Subcutaneous abdominal adipose tissue (tissue), 5 donors: ENCODE measurements around the gene MYOM3.
A peak's percentile ranks its signal among the peaks of the same experiment; 100 is the strongest.
"Not testable (repeated sequence)": the region's sequence is repeated elsewhere in the genome, so short reads cannot be mapped to it uniquely, and the experiment has no call there.

Source experiments
- H3K27ac ChIP-seq: one replicate; pipeline ENCODE4 v1.7.0; 2013; ENCODE audit warnings: low read depth, mild to moderate bottlenecking, inconsistent platforms, low read length, moderate library complexity
- H3K27me3 ChIP-seq, 5 donors: one replicate each; pipeline ENCODE4 v1.7.0; 2013; ENCODE audit warnings: low read length in 5 of 5, inconsistent platforms in 1 of 5; ENCODE audit not compliant: control insufficient read depth in 5 of 5, insufficient read depth in 4 of 5
- H3K36me3 ChIP-seq, 5 donors: one replicate each; pipeline ENCODE4 v1.7.0; 2013; ENCODE audit warnings: low read length in 5 of 5; ENCODE audit not compliant: control insufficient read depth in 5 of 5, insufficient read depth in 5 of 5
- H3K4me1 ChIP-seq, 5 donors: one replicate each; pipeline ENCODE4 v1.7.0; 2013; ENCODE audit warnings: low read length in 5 of 5, mild to moderate bottlenecking in 3 of 5, moderate library complexity in 1 of 5; ENCODE audit not compliant: control insufficient read depth in 5 of 5, insufficient read depth in 5 of 5
- H3K4me3 ChIP-seq, 5 donors: one replicate each; pipeline ENCODE4 v1.7.0; 2013; ENCODE audit warnings: low read length in 5 of 5, low read depth in 1 of 5
- H3K9ac ChIP-seq, 5 donors: one replicate each; pipeline ENCODE4 v1.7.0; 2013; ENCODE audit warnings: low read length in 5 of 5, mild to moderate bottlenecking in 4 of 5, moderate library complexity in 3 of 5
- H3K9me3 ChIP-seq, 5 donors: one replicate each; pipeline ENCODE4 v1.7.0; 2013; ENCODE audit warnings: low read length in 5 of 5; ENCODE audit not compliant: control insufficient read depth in 5 of 5
- donor health status: healthy.
- donor health status: healthy.
- donor health status: healthy.
- donor health status: healthy.
- donor health status: healthy.

Gene MYOM3

GRCh38 chr1:24060482-24060881 lies 51.5 kb downstream of the MYOM3 start:
- H3K36me3 ChIP-seq, result no peaks in the 10 kb centered on the region
- no peak overlapping the region for H3K9ac ChIP-seq
- no peaks in the 10 kb centered on the region for H3K27me3 ChIP-seq
- peaks cover 0 to 10% (median 9%) of the 10 kb centered on the region in 5 donors for H3K9me3 ChIP-seq
- no peak overlapping the region for H3K27ac ChIP-seq
- H3K4me1 ChIP-seq, result no peaks in the 10 kb centered on the region
- H3K4me3 ChIP-seq, result no peak overlapping the region

GRCh38 chr1:24058671-24059455 lies 53.1 kb downstream of the MYOM3 start:
- no peaks in the 10 kb centered on the region for H3K4me1 ChIP-seq
- H3K36me3 ChIP-seq, result no peaks in the 10 kb centered on the region
- H3K9ac ChIP-seq, result no peak overlapping the region
- H3K27me3 ChIP-seq, result no peaks in the 10 kb centered on the region
- H3K4me3 ChIP-seq, result no peak overlapping the region
- no peak overlapping the region for H3K27ac ChIP-seq
- H3K9me3 ChIP-seq, result peaks cover 0 to 10% (median 9%) of the 10 kb centered on the region in 5 donors

- Histone ChIP-seq H3K9ac (no peak overlapping the region), H3K27me3 (no peaks in the 10 kb centered on the region), H3K27ac (no peak overlapping the region), H3K4me3 (no peak overlapping the region), H3K36me3 (no peaks in the 10 kb centered on the region), H3K4me1 (peaks cover 0 to under 1% (median 0%) of the 10 kb centered on the region in 5 donors), H3K9me3 (peaks cover 0 to 4% (median under 1%) of the 10 kb centered on the region in 5 donors)
Measured at GRCh38 chr1:24057171-24057570, 54.8 kb downstream of the MYOM3 start.

GRCh38 chr1:24055681-24056080 lies 56.3 kb downstream of the MYOM3 start:
- no peaks in the 10 kb centered on the region for H3K9me3 ChIP-seq
- no peaks in the 10 kb centered on the region for H3K27me3 ChIP-seq
- no peaks in the 10 kb centered on the region for H3K36me3 ChIP-seq
- peaks cover 0 to 3% (median 0%) of the 10 kb centered on the region in 5 donors for H3K4me1 ChIP-seq
- no peak overlapping the region for H3K9ac ChIP-seq
- no peak overlapping the region for H3K4me3 ChIP-seq
- H3K27ac ChIP-seq, result no peak overlapping the region

DNA sequence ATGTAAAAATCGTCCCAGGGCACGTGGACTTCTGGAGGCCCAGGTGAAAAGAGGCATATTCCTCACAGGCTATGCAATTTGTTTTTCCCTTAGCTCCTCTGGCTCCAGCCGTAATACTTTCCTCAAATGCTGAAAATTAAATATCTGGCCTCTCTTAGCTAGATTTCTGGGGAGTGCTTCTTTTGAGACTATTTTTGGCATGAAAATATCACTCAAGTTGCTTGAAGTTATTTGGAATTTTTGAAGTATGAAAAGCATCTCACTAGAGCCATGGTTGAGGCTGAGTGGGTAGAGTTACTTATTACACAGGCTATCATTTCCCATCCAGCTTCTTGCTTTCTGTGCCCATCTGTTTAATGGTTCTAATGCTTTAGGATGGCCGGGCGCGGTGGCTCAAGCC lies 59.7 kb downstream of the MYOM3 start:
- Histone ChIP-seq H3K9me3 (no peaks in the 10 kb centered on the region), H3K9ac (no peak overlapping the region), H3K27me3 (no peaks in the 10 kb centered on the region), H3K36me3 (no peaks in the 10 kb centered on the region), H3K27ac (no peak overlapping the region), H3K4me1 (peaks cover 0 to 9% (median 2%) of the 10 kb centered on the region in 5 donors), H3K4me3 (no peak overlapping the region)

GRCh38 chr1:24051206-24051945 lies 60.6 kb downstream of the MYOM3 start:
- Histone ChIP-seq H3K36me3 (no peaks in the 10 kb centered on the region), H3K4me1 (peaks cover 0 to 18% (median 10%) of the 10 kb centered on the region in 5 donors), H3K27ac (no peak overlapping the region), H3K9ac (no peak overlapping the region), H3K4me3 (no peak overlapping the region), H3K27me3 (no peaks in the 10 kb centered on the region), H3K9me3 (no peaks in the 10 kb centered on the region)

- Histone ChIP-seq H3K4me1 (peaks cover 0 to 24% (median 18%) of the 10 kb centered on the region in 5 donors), H3K36me3 (no peaks in the 10 kb centered on the region), H3K4me3 (no peak overlapping the region), H3K27me3 (no peaks in the 10 kb centered on the region), H3K9me3 (no peaks in the 10 kb centered on the region), H3K9ac (no peak overlapping the region), H3K27ac (no peak overlapping the region)
Measured at GRCh38 chr1:24049733-24050132, 62.2 kb downstream of the MYOM3 start.

DNA sequence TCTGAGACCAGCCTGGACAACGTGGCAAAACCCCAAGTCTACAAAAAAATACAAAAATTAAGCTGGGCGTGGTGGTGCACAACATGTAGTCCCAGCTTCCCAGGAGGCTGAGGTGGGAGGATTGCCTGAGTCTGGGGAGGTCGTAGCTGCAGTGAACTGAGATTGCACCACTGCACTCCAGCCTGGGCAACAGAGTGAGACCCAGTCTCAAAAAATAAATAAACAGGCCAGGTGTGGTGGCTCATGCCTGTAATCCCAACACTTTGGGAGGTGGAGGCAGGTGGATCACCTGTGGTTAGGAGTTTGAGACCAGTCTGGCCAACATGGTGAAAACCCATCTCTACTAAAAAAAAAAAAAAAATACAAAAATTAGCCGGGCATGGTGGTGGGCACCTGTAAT lies 63.0 kb downstream of the MYOM3 start:
- not testable (repeated sequence) for H3K9me3 ChIP-seq, H3K4me3 ChIP-seq, H3K27me3 ChIP-seq, H3K9ac ChIP-seq, H3K36me3 ChIP-seq, H3K27ac ChIP-seq
- peaks cover 0 to 24% (median 18%) of the 10 kb centered on the region in 5 donors for H3K4me1 ChIP-seq

DNA sequence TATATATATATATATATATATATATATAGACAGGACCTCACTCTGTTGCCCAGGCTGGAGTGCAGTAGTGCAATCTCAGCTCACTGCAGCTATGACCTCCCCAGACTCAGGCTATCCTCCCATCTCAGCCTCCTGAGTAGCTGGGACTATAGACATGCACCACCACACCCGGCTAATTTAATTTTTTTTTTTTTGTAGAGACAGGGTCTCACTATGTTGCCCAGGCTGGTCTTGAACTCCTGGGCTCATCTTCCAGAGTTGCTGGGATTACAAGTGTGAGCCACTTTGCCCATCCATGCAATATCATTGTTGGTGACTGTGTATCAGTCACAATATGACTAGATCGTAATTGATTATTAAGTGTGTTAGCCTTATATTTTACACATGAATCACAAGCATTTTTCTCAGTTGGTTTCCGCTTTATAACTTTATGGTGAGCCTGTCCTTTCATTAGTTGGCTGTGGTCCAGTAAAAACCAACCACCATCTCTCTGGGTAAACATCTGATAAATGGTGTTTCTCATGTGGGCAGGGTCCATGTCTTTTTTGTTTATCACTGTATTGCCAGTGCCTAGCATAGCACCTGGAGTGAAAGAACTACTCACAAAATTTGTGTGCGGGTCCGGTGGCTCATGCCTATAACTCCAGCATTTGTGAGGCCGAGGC lies 63.6 kb downstream of the MYOM3 start:
- Histone ChIP-seq H3K9me3 (no peaks in the 10 kb centered on the region), H3K27me3 (no peaks in the 10 kb centered on the region), H3K9ac (no peak overlapping the region), H3K36me3 (no peaks in the 10 kb centered on the region), H3K27ac (no peak overlapping the region), H3K4me1 (peaks cover 0 to 24% (median 18%) of the 10 kb centered on the region in 5 donors), H3K4me3 (no peak overlapping the region)

- Histone ChIP-seq H3K9ac (no peak overlapping the region), H3K36me3 (no peaks in the 10 kb centered on the region), H3K4me3 (no peak overlapping the region), H3K27ac (peak overlapping the region; percentile 83), H3K27me3 (no peaks in the 10 kb centered on the region), H3K4me1 (peaks cover 0 to 22% (median 18%) of the 10 kb centered on the region in 5 donors), H3K9me3 (no peaks in the 10 kb centered on the region)
Measured at GRCh38 chr1:24047110-24047477, 64.8 kb downstream of the MYOM3 start.
